ENCODE measurements around the gene GSTA5.
"Not testable (repeated sequence)": the region's sequence is repeated elsewhere in the genome, so short reads cannot be mapped to it uniquely, and the experiment has no call there.

DNA sequence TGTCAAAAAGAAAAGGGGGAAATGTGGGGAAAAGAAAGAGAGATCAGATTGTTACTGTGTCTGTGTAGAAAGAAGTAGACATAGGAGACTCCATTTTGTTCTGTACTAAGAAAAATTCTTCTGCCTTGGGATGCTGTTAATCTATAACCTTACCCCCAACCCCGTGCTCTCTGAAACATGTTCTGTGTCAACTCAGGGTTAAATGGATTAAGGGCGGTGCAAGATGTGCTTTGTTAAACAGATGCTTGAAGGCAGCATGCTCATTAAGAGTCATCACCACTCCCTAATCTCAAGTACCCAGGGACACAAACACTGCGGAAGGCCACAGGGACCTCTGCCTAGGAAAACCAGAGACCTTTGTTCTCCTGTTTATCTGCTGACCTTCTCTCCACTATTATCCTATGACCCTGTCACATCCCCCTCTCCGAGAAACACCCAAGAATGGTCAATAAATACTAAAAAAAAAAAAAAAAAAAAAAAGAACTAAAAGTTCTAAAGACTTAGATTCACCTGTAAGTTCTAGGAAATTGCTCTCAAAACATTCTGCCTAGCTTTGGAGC lies 14.6 kb downstream of the GSTA5 start:
- TF ChIP-seq, protein P1, sequence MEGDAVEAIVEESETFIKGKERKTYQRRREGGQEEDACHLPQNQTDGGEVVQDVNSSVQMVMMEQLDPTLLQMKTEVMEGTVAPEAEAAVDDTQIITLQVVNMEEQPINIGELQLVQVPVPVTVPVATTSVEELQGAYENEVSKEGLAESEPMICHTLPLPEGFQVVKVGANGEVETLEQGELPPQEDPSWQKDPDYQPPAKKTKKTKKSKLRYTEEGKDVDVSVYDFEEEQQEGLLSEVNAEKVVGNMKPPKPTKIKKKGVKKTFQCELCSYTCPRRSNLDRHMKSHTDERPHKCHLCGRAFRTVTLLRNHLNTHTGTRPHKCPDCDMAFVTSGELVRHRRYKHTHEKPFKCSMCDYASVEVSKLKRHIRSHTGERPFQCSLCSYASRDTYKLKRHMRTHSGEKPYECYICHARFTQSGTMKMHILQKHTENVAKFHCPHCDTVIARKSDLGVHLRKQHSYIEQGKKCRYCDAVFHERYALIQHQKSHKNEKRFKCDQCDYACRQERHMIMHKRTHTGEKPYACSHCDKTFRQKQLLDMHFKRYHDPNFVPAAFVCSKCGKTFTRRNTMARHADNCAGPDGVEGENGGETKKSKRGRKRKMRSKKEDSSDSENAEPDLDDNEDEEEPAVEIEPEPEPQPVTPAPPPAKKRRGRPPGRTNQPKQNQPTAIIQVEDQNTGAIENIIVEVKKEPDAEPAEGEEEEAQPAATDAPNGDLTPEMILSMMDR (IDR thresholded peaks at IDR 0.05) = not testable (repeated sequence)
- TF ChIP-seq POLR2AphosphoS5, POLR2A (IDR thresholded peaks at IDR 0.05): not testable (repeated sequence)

Measured in sigmoid colon (tissue), 4 donors.